DND-41 (cell line): Measurements from ENCODE around the gene UBL7.

Experiments
- ATAC-seq: fragments of 200-7000 bp; cut with Tn5 transposase; 3 replicates; pipeline ENCODE4 v1.9.1; 2021; ENCODE audit warnings: low read depth; ENCODE audit not compliant: insufficient read depth
- DNase-seq: peaks from one replicate; pipeline ENCODE4 v3.0.0-alpha.2; 2020
- H2AFZ ChIP-seq: 2 replicates; pipeline ENCODE4 v1.6.0; 2012; ENCODE audit warnings: low read depth, low read length
- H3K27ac ChIP-seq: 2 replicates; pipeline ENCODE4 v1.5.1; 2012; ENCODE audit warnings: low read length, inconsistent platforms
- H3K27me3 ChIP-seq: fragments of 200-600 bp; sonication (generic); 2 replicates; pipeline ENCODE4 v1.6.0; 2012; ENCODE audit warnings: low read length, mild to moderate bottlenecking, inconsistent platforms; ENCODE audit not compliant: insufficient read depth, poor library complexity
- H3K36me3 ChIP-seq: 2 replicates; pipeline ENCODE4 v1.5.1; 2012; ENCODE audit warnings: low read length, inconsistent platforms; ENCODE audit not compliant: insufficient read depth
- H3K4me1 ChIP-seq: 2 replicates; pipeline ENCODE4 v1.5.1; 2012; ENCODE audit warnings: mild to moderate bottlenecking, low read length; ENCODE audit not compliant: insufficient read depth
- H3K4me2 ChIP-seq: 2 replicates; pipeline ENCODE4 v1.6.0; 2012; ENCODE audit warnings: mild to moderate bottlenecking, moderate library complexity, low read length, inconsistent platforms; ENCODE audit not compliant: insufficient read depth
- H3K4me3 ChIP-seq, 2 experiments: fragments of 200-600 bp in 1 of 2; shearing (Covaris generic) in 1 of 2; 2 replicates each; pipeline ENCODE4 v1.5.1; 2012 to 2016; ENCODE audit warnings: inconsistent platforms in 2 of 2, low read length in 2 of 2, mild to moderate bottlenecking in 2 of 2, low read depth in 1 of 2, moderate library complexity in 1 of 2
- H3K79me2 ChIP-seq: 2 replicates; pipeline ENCODE4 v1.6.0; 2012; ENCODE audit warnings: low read length, inconsistent platforms; ENCODE audit not compliant: insufficient read depth
- H3K9ac ChIP-seq: 2 replicates; pipeline ENCODE4 v1.6.0; 2012; ENCODE audit warnings: low read depth, mild to moderate bottlenecking, inconsistent platforms, low read length, moderate library complexity
- H3K9me3 ChIP-seq: 2 replicates; pipeline ENCODE4 v1.5.1; 2012; ENCODE audit warnings: low read length, moderate library complexity, mild to moderate bottlenecking, inconsistent platforms; ENCODE audit not compliant: insufficient read depth, severe bottlenecking
- H4K20me1 ChIP-seq: 2 replicates; pipeline ENCODE4 v1.6.0; 2012; ENCODE audit warnings: low read length; ENCODE audit not compliant: insufficient read depth
- CTCF ChIP-seq: IDR thresholded peaks from 2 replicates; pipeline ENCODE4 v1.5.1; 2012; ENCODE audit warnings: borderline replicate concordance, low read length, moderate library complexity, mild to moderate bottlenecking; ENCODE audit not compliant: poor library complexity, severe bottlenecking; ENCODE audit errors: extremely low read depth
- EZH2 ChIP-seq: IDR thresholded peaks from 3 replicates; pipeline ENCODE4 v1.6.1; 2012; ENCODE audit warnings: borderline replicate concordance, low read depth, mild to moderate bottlenecking, moderate library complexity, low read length, inconsistent platforms; ENCODE audit not compliant: severe bottlenecking

UBL7 gene

GRCh38 chr15:74464897-74465296 is 3.9 kb upstream of the UBL7 start:
- no peaks in the 10 kb centered on the region for H4K20me1 ChIP-seq
- no peaks in the 10 kb centered on the region for H3K27me3 ChIP-seq
- H3K4me3 ChIP-seq: no peak overlapping the region
- peaks cover 38% of the 10 kb centered on the region for H3K4me1 ChIP-seq
- no peaks in the 10 kb centered on the region for H3K9me3 ChIP-seq
- peaks cover 44% of the 10 kb centered on the region for H3K79me2 ChIP-seq
- no peak overlapping the region for H3K9ac ChIP-seq
- no peak overlapping the region for H3K4me2 ChIP-seq
- H3K27ac ChIP-seq: no peak overlapping the region
- no peak for DNase-seq
- no peak overlapping the region for H2AFZ ChIP-seq
- TF ChIP-seq EZH2: no peak
- TF ChIP-seq CTCF: no peak
- no peak for ATAC-seq
- H3K36me3 ChIP-seq: peaks cover 7% of the 10 kb centered on the region

GRCh38 chr15:74464216-74464615 is 3.3 kb upstream of the UBL7 start:
- DNase-seq (no peak), ATAC-seq (no peak)
- Histone ChIP-seq H3K36me3 (peaks cover 7% of the 10 kb centered on the region), H4K20me1 (no peaks in the 10 kb centered on the region), H3K27ac (no peak overlapping the region), H3K4me2 (peak overlapping the region; percentile 77; the same call in 1 of the 2 replicates), H2AFZ (no peak overlapping the region), H3K4me3 (no peak overlapping the region), H3K9me3 (no peaks in the 10 kb centered on the region), H3K4me1 (peaks cover 43% of the 10 kb centered on the region), H3K9ac (no peak overlapping the region), H3K79me2 (peaks cover 48% of the 10 kb centered on the region), H3K27me3 (no peaks in the 10 kb centered on the region)
- no peak for TF ChIP-seq CTCF
- TF ChIP-seq EZH2: no peak

- peak overlapping the region; percentile 77; the same call in 1 of the 2 replicates for H3K4me2 ChIP-seq
- no peak overlapping the region for H3K4me3 ChIP-seq
- no peak for ATAC-seq
These were observed 2.7 kb upstream of the UBL7 start for GRCh38 chr15:74463634-74464033.

More at GRCh38 chr15:74463634-74464033, 2.7 kb upstream of the UBL7 start:
- peaks cover 50% of the 10 kb centered on the region for H3K79me2 ChIP-seq
- H3K27ac ChIP-seq: no peak overlapping the region
- DNase-seq: no peak
- H3K9ac ChIP-seq: no peak overlapping the region
- no peaks in the 10 kb centered on the region for H4K20me1 ChIP-seq
- H2AFZ ChIP-seq: no peak overlapping the region
- H3K9me3 ChIP-seq: no peaks in the 10 kb centered on the region
- H3K27me3 ChIP-seq: no peaks in the 10 kb centered on the region
- no peak for TF ChIP-seq EZH2
- no peak for TF ChIP-seq CTCF
- H3K4me1 ChIP-seq: peaks cover 43% of the 10 kb centered on the region
- H3K36me3 ChIP-seq: peaks cover 9% of the 10 kb centered on the region
